ENCODE measurements around the gene EML5. TPM values are rescaled to one million over a fixed set of nuclear protein-coding genes. Genes with fewer than 3 reads are reported as not detected.

Gene EML5
- 0.52 and 0.78 TPM in 2 replicates for total RNA-seq (2022)
- percentile 36 among the genes with signal in this experiment for Bru-seq, nascent RNA
- BruChase-seq, experiment 1, labeled RNA remaining after a 6-hour chase, result percentile 23 among the genes with signal in this experiment
- percentile 26 among the genes with signal in this experiment for BruChase-seq, experiment 2, labeled RNA remaining after a 2-hour chase
- long read RNA-seq, partial matches to known transcripts, result 2 of 2 reads
- long read RNA-seq, other reads (novel, unspliced or antisense), result 0 of 2 reads

DNA sequence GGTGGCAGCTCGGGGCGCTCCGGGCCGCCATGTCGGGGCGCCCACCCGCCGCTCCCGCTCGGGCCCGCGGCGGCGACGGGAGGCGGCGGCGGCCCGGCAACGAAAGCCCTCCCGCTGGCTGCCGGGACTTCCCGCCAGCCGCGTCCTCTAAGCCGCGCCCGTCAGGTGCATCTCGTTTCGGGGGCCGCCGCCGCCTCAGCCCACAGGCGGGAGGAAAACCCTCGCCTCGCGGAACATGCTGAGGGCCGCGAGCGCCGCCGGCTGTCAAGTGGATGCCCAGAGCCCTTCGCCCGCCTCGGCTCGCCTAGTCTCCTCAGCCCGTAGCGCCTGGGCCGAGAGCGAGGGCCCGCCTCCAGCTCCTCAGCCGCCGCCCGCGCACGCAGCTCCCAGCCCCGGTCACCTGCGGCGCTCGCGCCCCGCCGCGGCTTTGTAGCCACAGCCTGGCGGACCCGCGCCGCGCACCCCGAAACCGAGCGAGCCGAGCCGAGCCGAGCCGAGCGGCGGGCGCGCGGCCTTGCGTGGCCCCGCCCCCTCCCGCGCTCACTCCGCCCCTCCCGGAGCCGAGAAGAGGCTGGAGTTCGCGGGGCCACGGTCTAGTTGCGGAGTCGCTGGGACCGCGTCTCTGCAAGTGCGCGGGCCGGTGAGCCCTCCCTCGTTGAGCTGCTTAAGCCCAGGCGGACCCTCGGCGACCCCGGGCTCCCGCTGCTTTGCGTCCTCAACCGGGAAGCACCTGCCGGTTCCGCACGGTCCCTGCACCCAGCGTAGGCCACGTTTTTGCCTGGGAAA, at the start of gene EML5:
EML5 (minus strand) TSS at position 481 of the 786 bp plus-strand sequence; CDS start at position 31, 450 bp downstream.
- CTCF ChIA-PET, result interaction anchor here (0.6 kb wide), 1 partner anchor 15 kb away, joined by 3 read pairs; no protein-coding TSS in a partner anchor
- Mint-ChIP-seq H3K4me1 (ENCODE audit: low read depth, unreplicated experiment) (no peaks in the 10 kb centered on the region), H3K27me3 (ENCODE audit: unreplicated experiment) (peaks cover 19% of the 10 kb centered on the region), H3K9me3 (ENCODE audit: low read depth, unreplicated experiment) (no peaks in the 10 kb centered on the region), H3K27ac (ENCODE audit: unreplicated experiment) (no peak within 1 kb of the TSS), H3K4me3 (ENCODE audit: low read depth, unreplicated experiment) (peak within 1 kb of the TSS; percentile 66), H3K36me3 (ENCODE audit: insufficient read depth, unreplicated experiment) (peaks cover 21% of the 10 kb centered on the region)
- intact Hi-C loops (cut with micrococcal nuclease; ENCODE audit: unreplicated experiment), result loop anchor here (10.0 kb wide), 1 partner anchor 128 kb away; no protein-coding TSS in a partner anchor
- DNase-seq, result peak; percentile 85
- TF ChIP-seq, protein P1, sequence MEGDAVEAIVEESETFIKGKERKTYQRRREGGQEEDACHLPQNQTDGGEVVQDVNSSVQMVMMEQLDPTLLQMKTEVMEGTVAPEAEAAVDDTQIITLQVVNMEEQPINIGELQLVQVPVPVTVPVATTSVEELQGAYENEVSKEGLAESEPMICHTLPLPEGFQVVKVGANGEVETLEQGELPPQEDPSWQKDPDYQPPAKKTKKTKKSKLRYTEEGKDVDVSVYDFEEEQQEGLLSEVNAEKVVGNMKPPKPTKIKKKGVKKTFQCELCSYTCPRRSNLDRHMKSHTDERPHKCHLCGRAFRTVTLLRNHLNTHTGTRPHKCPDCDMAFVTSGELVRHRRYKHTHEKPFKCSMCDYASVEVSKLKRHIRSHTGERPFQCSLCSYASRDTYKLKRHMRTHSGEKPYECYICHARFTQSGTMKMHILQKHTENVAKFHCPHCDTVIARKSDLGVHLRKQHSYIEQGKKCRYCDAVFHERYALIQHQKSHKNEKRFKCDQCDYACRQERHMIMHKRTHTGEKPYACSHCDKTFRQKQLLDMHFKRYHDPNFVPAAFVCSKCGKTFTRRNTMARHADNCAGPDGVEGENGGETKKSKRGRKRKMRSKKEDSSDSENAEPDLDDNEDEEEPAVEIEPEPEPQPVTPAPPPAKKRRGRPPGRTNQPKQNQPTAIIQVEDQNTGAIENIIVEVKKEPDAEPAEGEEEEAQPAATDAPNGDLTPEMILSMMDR (IDR thresholded peaks at IDR 0.05; ENCODE audit: unreplicated experiment), result peak; percentile 27
- no TSS peak for BruUV-seq (replicated peaks)

GRCh38 chr14:88842414-88842813, 49.7 kb upstream of the EML5 start:
- intact Hi-C loops (cut with micrococcal nuclease; ENCODE audit: unreplicated experiment), result no loop called here
- no peaks in the 10 kb centered on the region for H3K36me3 Mint-ChIP-seq (ENCODE audit: insufficient read depth, unreplicated experiment)
- BruUV-seq (replicated peaks), result no TSS peak
- H3K4me1 Mint-ChIP-seq (ENCODE audit: low read depth, unreplicated experiment), result peaks cover 7% of the 10 kb centered on the region
- no peak overlapping the region for H3K4me3 Mint-ChIP-seq (ENCODE audit: low read depth, unreplicated experiment)
- H3K9me3 Mint-ChIP-seq (ENCODE audit: low read depth, unreplicated experiment), result no peaks in the 10 kb centered on the region
- no peaks in the 10 kb centered on the region for H3K27me3 Mint-ChIP-seq (ENCODE audit: unreplicated experiment)
- CTCF ChIA-PET, result no interaction called here
- no peak for DNase-seq
- H3K27ac Mint-ChIP-seq (ENCODE audit: unreplicated experiment), result no peak overlapping the region
- TF ChIP-seq, protein P1 (IDR thresholded peaks at IDR 0.05; ENCODE audit: unreplicated experiment), result no peak

GRCh38 chr14:88841741-88842140, 49.0 kb upstream of the EML5 start:
- no peaks in the 10 kb centered on the region for H3K9me3 Mint-ChIP-seq (ENCODE audit: low read depth, unreplicated experiment)
- H3K36me3 Mint-ChIP-seq (ENCODE audit: insufficient read depth, unreplicated experiment), result no peaks in the 10 kb centered on the region
- H3K4me1 Mint-ChIP-seq (ENCODE audit: low read depth, unreplicated experiment), result peaks cover 7% of the 10 kb centered on the region
- no peak overlapping the region for H3K4me3 Mint-ChIP-seq (ENCODE audit: low read depth, unreplicated experiment)
- BruUV-seq (replicated peaks), result no TSS peak
- CTCF ChIA-PET, result no interaction called here
- TF ChIP-seq, protein P1 (IDR thresholded peaks at IDR 0.05; ENCODE audit: unreplicated experiment), result no peak
- no peaks in the 10 kb centered on the region for H3K27me3 Mint-ChIP-seq (ENCODE audit: unreplicated experiment)
- DNase-seq, result no peak
- intact Hi-C loops (cut with micrococcal nuclease; ENCODE audit: unreplicated experiment), result no loop called here
- H3K27ac Mint-ChIP-seq (ENCODE audit: unreplicated experiment), result no peak overlapping the region

DNA sequence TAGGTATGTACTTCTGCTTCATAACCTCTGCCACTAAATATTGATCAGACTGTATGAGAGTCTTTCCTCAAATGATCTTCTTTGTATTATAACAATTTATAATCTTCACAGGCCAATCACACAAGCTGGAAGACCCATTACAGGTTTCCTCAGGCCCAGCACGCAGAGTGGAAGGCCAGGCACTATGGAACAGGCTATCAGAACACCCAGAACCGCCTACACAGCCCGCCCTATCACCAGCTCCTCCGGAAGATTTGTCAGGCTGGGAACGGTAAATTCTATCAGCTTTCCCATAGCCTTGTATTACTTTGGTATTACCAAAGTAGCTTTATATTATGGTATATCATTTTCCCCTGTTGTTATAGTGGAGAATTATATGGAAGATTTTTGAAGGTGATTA, 48.2 kb upstream of the EML5 start:
- no peaks in the 10 kb centered on the region for H3K9me3 Mint-ChIP-seq (ENCODE audit: low read depth, unreplicated experiment)
- no peak for DNase-seq
- no peak overlapping the region for H3K4me3 Mint-ChIP-seq (ENCODE audit: low read depth, unreplicated experiment)
- no TSS peak for BruUV-seq (replicated peaks)
- intact Hi-C loops (cut with micrococcal nuclease; ENCODE audit: unreplicated experiment), result no loop called here
- no peaks in the 10 kb centered on the region for H3K36me3 Mint-ChIP-seq (ENCODE audit: insufficient read depth, unreplicated experiment)
- H3K27me3 Mint-ChIP-seq (ENCODE audit: unreplicated experiment), result no peaks in the 10 kb centered on the region
- H3K4me1 Mint-ChIP-seq (ENCODE audit: low read depth, unreplicated experiment), result peaks cover 7% of the 10 kb centered on the region
- H3K27ac Mint-ChIP-seq (ENCODE audit: unreplicated experiment), result no peak overlapping the region
- CTCF ChIA-PET, result no interaction called here
- TF ChIP-seq, protein P1 (IDR thresholded peaks at IDR 0.05; ENCODE audit: unreplicated experiment), result no peak

Measured in Calu3 (cell line).